GM10248 (cell line): ENCODE data around the gene FAM149A.

Experiments
- CTCF ChIA-PET: fragments of 300-600 bp; sonication (Branson Sonifier 250); formaldehyde crosslinking; extraction: SDS; loops from one replicate; lab custom pipeline; 2021; ENCODE audit warnings: antibody characterized with exemption; lab: Yijun Ruan, JAX
- POLR2A ChIA-PET: fragments of 350-650 bp; sonication (Branson Sonifier 250); formaldehyde crosslinking; extraction: SDS; loops from one replicate; lab custom pipeline; 2020; ENCODE audit warnings: antibody characterized with exemption; lab: Yijun Ruan, JAX
- DNase-seq: peaks from one replicate; pipeline ENCODE4 v3.0.0; 2012; ENCODE audit errors: extremely low spot score
- CTCF ChIP-seq: IDR thresholded peaks from 2 replicates; pipeline ENCODE4 v1.5.1; 2012; ENCODE audit warnings: mild to moderate bottlenecking, low read depth; ENCODE audit errors: extremely low read depth, missing control alignments, control extremely low read depth

The FAM149A gene

GRCh38 chr4:186205156-186205555, 100.7 kb downstream of the FAM149A start:
- no peak for TF ChIP-seq CTCF
- POLR2A ChIA-PET, result no interaction called here
- no peak for DNase-seq
- CTCF ChIA-PET, result interaction anchor here (1.8 kb wide), 1 partner anchor 13 kb away, joined by 7 read pairs; the partner anchor contains the start of gene CYP4V2

GRCh38 chr4:186216465-186217024, 112.0 kb downstream of the FAM149A start:
- ChIA-PET CTCF (no interaction called here), POLR2A (no interaction called here)
- TF ChIP-seq CTCF, result no peak
- no peak for DNase-seq

- POLR2A ChIA-PET, result no interaction called here
- CTCF ChIA-PET, result no interaction called here
- DNase-seq, result no peak
- TF ChIP-seq CTCF, result no peak
These were observed 113.3 kb downstream of the FAM149A start for GRCh38 chr4:186217733-186218293.

- CTCF ChIA-PET, result no interaction called here
- no peak for TF ChIP-seq CTCF
- DNase-seq, result no peak
- POLR2A ChIA-PET, result no interaction called here
These were observed 117.1 kb downstream of the FAM149A start for GRCh38 chr4:186221624-186222023.
